SK-N-SH treated with all-trans-retinoic acid at 6 μM for 48 hours (cell line): ENCODE data around the gene CSF1R.
A peak's percentile ranks its signal among the peaks of the same experiment; 100 is the strongest.

Experiments
- ATAC-seq: fragments of 200-7000 bp; cut with Tn5 transposase; 3 replicates; pipeline ENCODE4 v1.9.1; 2020; ENCODE audit warnings: mild to moderate bottlenecking, moderate library complexity
- ARNTL ChIP-seq: fragments of 450-650 bp; formaldehyde crosslinking; IDR thresholded peaks from 2 replicates; pipeline ENCODE4 v1.5.0; 2020; ENCODE audit warnings: low read depth, mild to moderate bottlenecking, moderate library complexity, borderline replicate concordance
- CREB5 ChIP-seq: fragments of 250-450 bp; sonication (Bioruptor Pico); IDR thresholded peaks from 2 replicates; pipeline ENCODE4 v1.5.1; 2020; ENCODE audit warnings: low read depth, mild to moderate bottlenecking, moderate library complexity
- CSDC2 ChIP-seq: fragments of 250-450 bp; sonication (Bioruptor Pico); IDR thresholded peaks from 2 replicates; pipeline ENCODE4 v1.5.0; 2020; ENCODE audit warnings: mild to moderate bottlenecking, moderate library complexity
- CSRNP3 ChIP-seq: fragments of 250-450 bp; sonication (Bioruptor Pico); IDR thresholded peaks from 2 replicates; pipeline ENCODE4 v1.5.1; 2021; ENCODE audit warnings: mild to moderate bottlenecking, moderate library complexity
- ESRRG ChIP-seq: fragments of 250-450 bp; sonication (Bioruptor Pico); IDR thresholded peaks from 2 replicates; pipeline ENCODE4 v1.6.1; 2021; ENCODE audit warnings: mild to moderate bottlenecking
- GLIS3 ChIP-seq: fragments of 250-450 bp; sonication (Bioruptor Pico); IDR thresholded peaks from 2 replicates; pipeline ENCODE4 v1.5.0; 2020; ENCODE audit warnings: mild to moderate bottlenecking, moderate library complexity
- ISL1 ChIP-seq: fragments of 250-450 bp; sonication (Bioruptor Pico); IDR thresholded peaks from 2 replicates; pipeline ENCODE4 v2.1.2; 2022; ENCODE audit warnings: mild to moderate bottlenecking, moderate library complexity
- OSR1 ChIP-seq: fragments of 250-450 bp; sonication (Bioruptor Pico); IDR thresholded peaks from 2 replicates; pipeline ENCODE4 v1.8.0; 2022; ENCODE audit warnings: moderate library complexity, mild to moderate bottlenecking, inconsistent platforms
- PATZ1 ChIP-seq: fragments of 250-450 bp; sonication (Bioruptor Pico); IDR thresholded peaks from 2 replicates; pipeline ENCODE4 v1.8.0; 2020; ENCODE audit warnings: mild to moderate bottlenecking, moderate library complexity, borderline replicate concordance
- PPARA ChIP-seq: fragments of 250-450 bp; sonication (Bioruptor Pico); IDR thresholded peaks from 2 replicates; pipeline ENCODE4 v1.5.0; 2020; ENCODE audit warnings: mild to moderate bottlenecking, borderline replicate concordance
- RARB ChIP-seq: fragments of 250-450 bp; sonication (Bioruptor Pico); IDR thresholded peaks from 2 replicates; pipeline ENCODE4 v1.8.0; 2021; ENCODE audit warnings: mild to moderate bottlenecking, moderate library complexity
- SNAI2 ChIP-seq: fragments of 250-450 bp; sonication (Bioruptor Pico); IDR thresholded peaks from 2 replicates; pipeline ENCODE4 v1.5.0; 2020; ENCODE audit warnings: mild to moderate bottlenecking, moderate library complexity
- TCF4 ChIP-seq: fragments of 250-450 bp; sonication (Bioruptor Pico); IDR thresholded peaks from 2 replicates; pipeline ENCODE4 v1.8.0; 2021; ENCODE audit warnings: mild to moderate bottlenecking, moderate library complexity, borderline replicate concordance
- TOX ChIP-seq: fragments of 250-450 bp; sonication (Bioruptor Pico); IDR thresholded peaks from 2 replicates; pipeline ENCODE4 v1.8.0; 2021; ENCODE audit warnings: mild to moderate bottlenecking, moderate library complexity, borderline replicate concordance
- TSHZ2 ChIP-seq: fragments of 250-450 bp; sonication (Bioruptor Pico); IDR thresholded peaks from 2 replicates; pipeline ENCODE4 v1.5.0; 2020; ENCODE audit warnings: mild to moderate bottlenecking, moderate library complexity
- ZFP3 ChIP-seq: fragments of 250-450 bp; sonication (Bioruptor Pico); IDR thresholded peaks from 2 replicates; pipeline ENCODE4 v1.5.0; 2020; ENCODE audit warnings: mild to moderate bottlenecking, moderate library complexity
- ZFP30 ChIP-seq: fragments of 450-650 bp; formaldehyde crosslinking; IDR thresholded peaks from 2 replicates; pipeline ENCODE4 v1.5.0; 2022; ENCODE audit warnings: mild to moderate bottlenecking, moderate library complexity
- ZNF70 ChIP-seq: fragments of 450-650 bp; formaldehyde crosslinking; IDR thresholded peaks from 2 replicates; pipeline ENCODE4 v1.5.0; 2020; ENCODE audit warnings: mild to moderate bottlenecking, moderate library complexity
- ZNF8 ChIP-seq: fragments of 450-650 bp; formaldehyde crosslinking; IDR thresholded peaks from 2 replicates; pipeline ENCODE4 v1.5.0; 2020; ENCODE audit warnings: mild to moderate bottlenecking, moderate library complexity
- TF ChIP-seq, protein P1 (sequence below): fragments of 250-450 bp; sonication (Bioruptor Pico); IDR thresholded peaks from 2 replicates; pipeline ENCODE4 v1.8.0; 2021; ENCODE audit warnings: low read depth, mild to moderate bottlenecking, moderate library complexity, borderline replicate concordance

The CSF1R gene

GRCh38 chr5:150038547-150038946, 47.8 kb downstream of the CSF1R start:
- peak; percentile 40; the same call in 1 of the 2 replicates for TF ChIP-seq TOX (CRISPR knock-in tag)
- peak; percentile 33; the same call in 1 of the 2 replicates for TF ChIP-seq ISL1 (CRISPR knock-in tag)
- no peak for TF ChIP-seq CSDC2 (CRISPR knock-in tag)
- TF ChIP-seq ARNTL (CRISPR knock-in tag) = no peak
- no peak for TF ChIP-seq GLIS3 (CRISPR knock-in tag)
- no peak for TF ChIP-seq OSR1 (CRISPR knock-in tag)
- TF ChIP-seq PATZ1 (CRISPR knock-in tag) = no peak
- TF ChIP-seq ZNF8 (CRISPR knock-in tag) = peak; percentile 88
- no peak for TF ChIP-seq SNAI2 (CRISPR knock-in tag)
- no peak for TF ChIP-seq ESRRG (CRISPR knock-in tag)
- TF ChIP-seq CREB5 (CRISPR knock-in tag) = no peak
- TF ChIP-seq ZFP30 = no peak
- TF ChIP-seq TCF4 (CRISPR knock-in tag) = peak; percentile 54
- no peak for TF ChIP-seq ZFP3 (CRISPR knock-in tag)
- TF ChIP-seq TSHZ2 (CRISPR knock-in tag) = no peak
- peak; percentile 97 for TF ChIP-seq ZNF70 (CRISPR knock-in tag)
- no peak for TF ChIP-seq PPARA (CRISPR knock-in tag)
- TF ChIP-seq RARB (CRISPR knock-in tag) = no peak
- TF ChIP-seq, all 23 proteins: peak for 5
- 0 out of 3 replicates have a peak, but pooled peaks have one; percentile 5 for ATAC-seq

GRCh38 chr5:150036513-150036912, 49.8 kb downstream of the CSF1R start:
- TF ChIP-seq ZFP30 = no peak
- TF ChIP-seq ZNF8 (CRISPR knock-in tag) = no peak
- 0 out of 2 replicates have a peak, but pooled peaks have one; percentile 26 for TF ChIP-seq ZFP3 (CRISPR knock-in tag)
- TF ChIP-seq GLIS3 (CRISPR knock-in tag) = no peak
- no peak for TF ChIP-seq SNAI2 (CRISPR knock-in tag)
- ATAC-seq = peak; percentile 100

DNA sequence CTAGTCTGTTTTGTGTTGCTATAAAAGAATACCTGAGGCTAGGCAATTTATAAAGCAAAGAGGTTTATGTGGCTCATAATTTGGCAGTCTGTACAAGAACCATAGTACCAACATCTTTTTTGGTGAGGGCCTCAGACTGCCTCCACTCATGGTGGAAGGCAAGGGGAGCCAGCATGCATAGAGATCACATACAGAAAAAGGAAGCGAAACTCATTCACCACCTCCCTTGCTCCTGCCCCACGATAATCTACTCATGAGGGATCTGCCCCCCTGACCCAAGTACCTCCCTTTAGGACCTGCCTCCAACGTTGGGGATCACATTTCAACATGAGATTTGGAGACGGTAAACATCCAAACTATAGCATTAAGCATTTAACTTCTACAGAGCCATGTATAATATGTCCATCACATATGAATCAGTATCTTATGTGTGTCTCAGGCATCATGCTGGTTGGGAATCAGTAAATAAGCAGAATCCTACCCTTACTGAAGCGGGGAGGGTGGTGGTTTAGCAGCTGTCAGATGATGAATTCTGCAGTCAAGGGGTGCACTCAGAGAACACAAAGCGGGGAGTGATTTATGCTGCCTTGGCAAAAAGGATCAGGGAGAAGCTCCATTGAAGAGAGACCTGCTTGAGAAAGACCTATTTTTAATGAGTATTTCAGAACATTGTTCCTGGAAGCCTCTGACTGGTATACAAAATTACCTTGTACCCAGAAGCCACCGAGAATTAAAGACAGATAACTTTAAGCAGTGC, 51.0 kb downstream of the CSF1R start:
- ATAC-seq = no peak
- TF ChIP-seq CSRNP3 (CRISPR knock-in tag) = no peak
- TF ChIP-seq SNAI2 (CRISPR knock-in tag) = no peak
- no peak for TF ChIP-seq TOX (CRISPR knock-in tag)
- no peak for TF ChIP-seq PATZ1 (CRISPR knock-in tag)
- TF ChIP-seq CREB5 (CRISPR knock-in tag) = no peak
- no peak for TF ChIP-seq RARB (CRISPR knock-in tag)
- TF ChIP-seq, protein P1, sequence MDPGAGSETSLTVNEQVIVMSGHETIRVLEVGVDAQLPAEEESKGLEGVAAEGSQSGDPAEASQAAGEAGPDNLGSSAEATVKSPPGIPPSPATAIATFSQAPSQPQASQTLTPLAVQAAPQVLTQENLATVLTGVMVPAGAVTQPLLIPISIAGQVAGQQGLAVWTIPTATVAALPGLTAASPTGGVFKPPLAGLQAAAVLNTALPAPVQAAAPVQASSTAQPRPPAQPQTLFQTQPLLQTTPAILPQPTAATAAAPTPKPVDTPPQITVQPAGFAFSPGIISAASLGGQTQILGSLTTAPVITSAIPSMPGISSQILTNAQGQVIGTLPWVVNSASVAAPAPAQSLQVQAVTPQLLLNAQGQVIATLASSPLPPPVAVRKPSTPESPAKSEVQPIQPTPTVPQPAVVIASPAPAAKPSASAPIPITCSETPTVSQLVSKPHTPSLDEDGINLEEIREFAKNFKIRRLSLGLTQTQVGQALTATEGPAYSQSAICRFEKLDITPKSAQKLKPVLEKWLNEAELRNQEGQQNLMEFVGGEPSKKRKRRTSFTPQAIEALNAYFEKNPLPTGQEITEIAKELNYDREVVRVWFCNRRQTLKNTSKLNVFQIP = no peak
- TF ChIP-seq PPARA (CRISPR knock-in tag) = no peak
